GM12872 (cell line): Measurements from ENCODE around the gene ADAMTS6.

Experiments
- TF ChIP-seq, protein P1 (sequence below): IDR thresholded peaks from 3 replicates; pipeline ENCODE4 v1.5.1; 2011; ENCODE audit warnings: low read depth, mild to moderate bottlenecking, low read length, moderate library complexity; ENCODE audit not compliant: insufficient read depth

The ADAMTS6 gene

DNA sequence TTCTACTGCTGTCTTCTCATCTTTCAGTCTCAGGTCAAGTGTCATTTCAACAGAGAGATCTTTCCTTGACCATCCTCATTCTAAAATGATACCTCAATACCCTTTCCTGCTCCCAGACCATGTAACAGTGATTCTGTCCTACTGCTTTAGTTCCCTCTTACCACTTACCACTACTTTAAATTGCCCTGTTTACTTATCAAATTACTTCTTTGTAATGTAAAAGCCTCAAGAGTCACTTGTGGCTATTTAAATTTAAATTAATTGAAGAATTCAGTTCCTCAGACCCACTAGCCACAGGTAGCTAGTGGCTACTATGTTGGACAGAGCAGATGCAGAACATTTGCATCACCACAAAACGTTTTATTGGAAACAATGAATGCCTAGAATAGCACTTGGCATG, 217.3 kb downstream of the ADAMTS6 start:
- TF ChIP-seq, protein P1, sequence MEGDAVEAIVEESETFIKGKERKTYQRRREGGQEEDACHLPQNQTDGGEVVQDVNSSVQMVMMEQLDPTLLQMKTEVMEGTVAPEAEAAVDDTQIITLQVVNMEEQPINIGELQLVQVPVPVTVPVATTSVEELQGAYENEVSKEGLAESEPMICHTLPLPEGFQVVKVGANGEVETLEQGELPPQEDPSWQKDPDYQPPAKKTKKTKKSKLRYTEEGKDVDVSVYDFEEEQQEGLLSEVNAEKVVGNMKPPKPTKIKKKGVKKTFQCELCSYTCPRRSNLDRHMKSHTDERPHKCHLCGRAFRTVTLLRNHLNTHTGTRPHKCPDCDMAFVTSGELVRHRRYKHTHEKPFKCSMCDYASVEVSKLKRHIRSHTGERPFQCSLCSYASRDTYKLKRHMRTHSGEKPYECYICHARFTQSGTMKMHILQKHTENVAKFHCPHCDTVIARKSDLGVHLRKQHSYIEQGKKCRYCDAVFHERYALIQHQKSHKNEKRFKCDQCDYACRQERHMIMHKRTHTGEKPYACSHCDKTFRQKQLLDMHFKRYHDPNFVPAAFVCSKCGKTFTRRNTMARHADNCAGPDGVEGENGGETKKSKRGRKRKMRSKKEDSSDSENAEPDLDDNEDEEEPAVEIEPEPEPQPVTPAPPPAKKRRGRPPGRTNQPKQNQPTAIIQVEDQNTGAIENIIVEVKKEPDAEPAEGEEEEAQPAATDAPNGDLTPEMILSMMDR: no peak

DNA sequence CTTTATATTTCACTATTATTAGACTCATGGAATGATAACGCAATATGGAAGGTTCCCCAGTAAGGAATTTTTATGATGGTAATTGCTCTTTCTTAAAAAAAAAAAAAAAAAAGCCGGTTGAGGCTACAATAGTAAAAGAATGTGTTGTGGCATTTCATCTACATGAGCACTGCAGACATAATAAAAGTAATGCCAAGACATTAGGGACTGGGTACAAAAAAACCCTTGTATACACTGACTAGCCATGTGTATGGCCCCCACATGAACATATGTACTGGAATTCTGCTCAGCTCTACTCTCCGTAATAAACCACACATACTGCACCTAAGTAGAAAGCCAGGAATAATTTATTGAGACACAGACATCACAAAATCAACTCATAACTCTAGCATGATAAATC, 218.4 kb downstream of the ADAMTS6 start:
- TF ChIP-seq, protein P1: no peak

DNA sequence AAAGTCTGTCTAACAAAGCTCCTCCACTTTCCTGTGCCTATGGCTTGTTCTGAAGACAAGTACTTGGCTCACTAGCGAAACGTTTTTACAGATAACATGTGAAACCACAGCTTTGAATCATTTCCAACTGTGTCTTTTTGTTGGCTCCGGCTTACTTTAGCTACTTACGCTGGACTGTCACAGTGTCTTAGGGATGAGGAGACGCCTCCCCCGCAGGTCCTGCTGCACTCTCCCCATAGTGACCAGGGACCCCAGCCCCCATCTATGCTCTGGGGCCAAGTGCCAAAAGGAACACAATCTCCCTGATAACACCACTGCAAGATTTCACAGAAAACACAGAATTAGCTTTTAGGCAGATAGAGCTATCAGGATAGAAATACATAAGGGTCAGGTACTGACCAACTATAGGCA, 219.1 kb downstream of the ADAMTS6 start:
- TF ChIP-seq, protein P1: no peak

DNA sequence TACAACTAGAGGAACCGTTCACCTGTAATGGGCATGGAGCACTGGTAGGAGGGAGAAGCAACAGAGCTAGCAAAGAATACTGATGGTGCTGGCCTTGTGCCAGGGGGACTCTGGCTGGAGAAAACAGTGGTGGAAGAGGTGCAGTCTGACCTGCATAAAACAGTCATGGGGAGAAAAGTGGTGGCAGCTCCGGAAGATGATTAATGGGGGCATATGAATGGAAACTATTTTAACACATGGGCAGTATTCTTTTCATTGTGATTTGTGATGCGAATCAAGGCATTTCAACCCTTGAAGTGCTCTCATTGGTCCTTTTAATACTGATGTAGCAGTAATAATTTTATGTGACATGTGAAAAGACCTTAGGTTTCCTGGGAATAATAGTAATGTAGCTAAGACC, 219.6 kb downstream of the ADAMTS6 start:
- TF ChIP-seq, protein P1: no peak

DNA sequence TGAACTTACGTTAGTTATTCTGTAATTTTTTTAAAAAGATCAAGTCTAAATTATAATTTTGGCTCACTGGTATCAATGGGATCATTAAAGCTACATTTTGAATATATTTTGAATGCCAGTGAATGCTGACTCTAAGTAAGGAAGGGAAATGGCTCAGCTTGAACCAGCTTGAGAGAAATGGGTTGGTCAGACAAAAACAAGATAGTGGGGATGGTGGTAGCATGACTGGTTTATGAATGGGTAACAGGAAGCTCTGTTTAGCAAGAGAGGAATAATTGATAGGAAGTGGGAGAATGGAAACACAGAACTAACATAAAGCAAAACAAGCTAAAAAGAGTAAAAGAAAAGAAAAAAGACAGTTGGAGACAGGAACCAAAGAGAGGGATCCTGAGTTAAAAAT, 220.2 kb downstream of the ADAMTS6 start:
- TF ChIP-seq, protein P1: no peak

DNA sequence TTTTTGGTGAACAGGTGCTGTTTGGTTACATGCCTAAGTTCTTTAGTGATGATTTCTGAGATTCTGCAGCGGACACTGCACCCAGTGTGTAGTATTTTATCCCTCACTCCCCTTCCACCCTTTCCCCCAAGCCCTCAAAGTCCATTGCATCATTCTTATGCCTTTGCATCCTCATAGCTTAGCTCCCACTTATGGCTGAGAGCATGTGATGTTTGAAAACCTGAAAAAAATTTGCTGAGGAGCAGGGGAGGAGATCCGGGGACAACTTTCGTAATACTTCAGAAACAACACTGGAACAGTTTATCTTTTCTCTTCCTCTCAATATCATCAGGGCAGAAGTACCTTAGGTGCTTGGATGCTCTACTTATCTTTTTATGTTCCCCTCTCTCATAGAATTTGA, 226.4 kb downstream of the ADAMTS6 start:
- TF ChIP-seq, protein P1: no peak

DNA sequence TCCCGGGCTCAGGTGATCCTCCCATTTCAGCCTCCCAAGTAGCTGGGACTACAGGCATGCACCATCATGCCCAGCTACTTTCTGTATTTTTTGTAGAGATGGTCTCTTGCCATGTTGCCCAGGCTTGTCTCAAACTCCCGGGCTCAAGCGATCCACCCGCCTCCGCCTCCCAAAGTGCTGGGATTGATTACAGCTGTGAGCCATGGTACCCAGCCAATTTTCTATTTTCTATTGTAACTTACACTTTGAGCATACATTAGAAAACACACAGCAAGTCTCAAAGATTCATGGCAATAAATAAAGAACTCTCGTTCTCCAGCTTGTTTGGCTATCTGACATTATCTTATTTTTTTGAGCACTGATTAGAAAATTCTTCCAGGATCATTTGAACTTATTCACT, 228.7 kb downstream of the ADAMTS6 start:
- TF ChIP-seq, protein P1: no peak

DNA sequence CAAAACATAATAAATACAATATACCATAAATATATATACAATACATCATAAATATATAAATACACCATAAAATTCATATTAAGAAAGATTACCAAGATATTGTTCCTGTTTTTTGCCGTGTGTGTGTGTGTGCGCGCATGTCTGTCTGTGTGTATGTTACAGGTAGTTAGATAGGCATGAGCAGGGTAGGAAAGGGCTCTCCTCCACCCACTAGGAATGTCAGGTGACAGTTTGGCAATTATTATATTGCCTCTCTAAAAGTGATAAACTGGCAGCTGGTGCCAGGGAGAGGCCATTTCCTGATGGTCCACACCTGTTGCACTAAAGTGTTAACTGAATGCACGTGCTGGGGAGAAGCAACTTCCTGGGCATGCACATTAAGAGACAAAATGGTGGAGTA, 232.8 kb downstream of the ADAMTS6 start:
- TF ChIP-seq, protein P1: no peak
